Measurements from ENCODE around the gene P3H4. TPM values are rescaled to one million over a fixed set of nuclear protein-coding genes. Genes with fewer than 3 reads are reported as not detected.

The P3H4 gene
- total RNA-seq, 2 experiments from 2014 or later = 1.5 to 2.0 TPM

DNA sequence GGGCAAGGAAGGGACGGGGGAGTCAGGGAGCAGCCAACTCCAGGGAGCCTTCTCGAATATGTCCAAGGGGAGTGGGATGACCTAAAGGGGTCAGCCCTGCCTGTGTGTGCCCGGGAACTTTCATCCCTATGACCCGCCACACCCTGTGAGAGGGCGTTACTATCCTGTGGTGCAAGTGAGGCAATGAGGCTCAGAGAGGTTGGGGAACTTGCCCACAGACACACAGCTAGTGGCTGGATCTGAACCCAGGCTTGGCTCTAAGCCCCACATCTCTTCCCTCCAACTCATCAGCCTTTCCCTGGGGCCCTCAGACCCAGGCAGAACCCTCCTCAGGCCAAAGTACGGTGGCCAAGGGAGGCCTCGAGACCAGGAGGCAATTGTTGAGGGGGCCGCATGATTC is 48.4 kb downstream of the P3H4 start:
- ATAC-seq (no peak), DNase-seq (no peak)
- Mint-ChIP-seq H3K27ac (no peak overlapping the region), H3K4me3 (no peak overlapping the region), H3K4me1 (no peaks in the 10 kb centered on the region), H3K27me3 (no peaks in the 10 kb centered on the region), H3K36me3 (ENCODE audit: low read depth) (no peaks in the 10 kb centered on the region), H3K9me3 (ENCODE audit: low read depth) (no peaks in the 10 kb centered on the region)
- CTCF ChIA-PET = interaction anchor here (0.6 kb wide), 1 partner anchor 351 kb away, joined by 3 read pairs; no protein-coding TSS in a partner anchor
- POLR2A ChIA-PET = no interaction called here
- intact Hi-C loops (cut with DNase I, micrococcal nuclease) = no loop called here

GRCh38 chr17:41762841-41763240 is 48.9 kb downstream of the P3H4 start:
- DNase-seq (no peak), ATAC-seq (no peak)
- intact Hi-C loops (cut with DNase I, micrococcal nuclease) = no loop called here
- Mint-ChIP-seq H3K4me3 (no peak overlapping the region), H3K36me3 (ENCODE audit: low read depth) (no peaks in the 10 kb centered on the region), H3K27ac (no peak overlapping the region), H3K9me3 (ENCODE audit: low read depth) (no peaks in the 10 kb centered on the region), H3K27me3 (no peaks in the 10 kb centered on the region), H3K4me1 (no peaks in the 10 kb centered on the region)
- CTCF ChIA-PET = no interaction called here
- POLR2A ChIA-PET = interaction anchor here (0.5 kb wide), 1 partner anchor 42 kb away, joined by 5 read pairs; no protein-coding TSS in a partner anchor

DNA sequence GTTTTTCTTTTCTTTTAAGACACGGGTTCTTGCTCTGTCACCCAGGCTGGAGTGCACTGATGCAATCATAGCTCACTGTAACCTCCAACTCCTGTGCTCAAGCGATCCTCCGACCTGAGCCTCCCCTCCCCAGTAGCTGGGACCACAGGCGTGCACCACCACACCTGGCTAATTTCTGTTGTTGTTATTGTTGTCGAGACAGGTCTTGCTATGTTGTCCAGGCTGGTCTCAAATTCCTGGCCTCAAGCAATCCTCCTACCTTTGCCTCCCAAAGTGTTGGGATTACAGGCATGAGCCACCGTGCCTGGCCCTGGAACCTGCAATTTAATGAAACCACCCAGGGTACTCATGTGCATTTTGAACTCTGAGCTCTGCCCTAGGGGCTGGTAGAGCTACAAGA is 49.4 kb downstream of the P3H4 start:
- intact Hi-C loops (cut with DNase I, micrococcal nuclease) = no loop called here
- Mint-ChIP-seq H3K27ac (no peak overlapping the region), H3K27me3 (no peaks in the 10 kb centered on the region), H3K4me1 (no peaks in the 10 kb centered on the region), H3K36me3 (ENCODE audit: low read depth) (no peaks in the 10 kb centered on the region), H3K4me3 (no peak overlapping the region), H3K9me3 (ENCODE audit: low read depth) (no peaks in the 10 kb centered on the region)
- DNase-seq (no peak), ATAC-seq (no peak)
- ChIA-PET CTCF (no interaction called here), POLR2A (interaction anchor here (0.5 kb wide), 1 partner anchor 42 kb away, joined by 5 read pairs; no protein-coding TSS in a partner anchor)

DNA sequence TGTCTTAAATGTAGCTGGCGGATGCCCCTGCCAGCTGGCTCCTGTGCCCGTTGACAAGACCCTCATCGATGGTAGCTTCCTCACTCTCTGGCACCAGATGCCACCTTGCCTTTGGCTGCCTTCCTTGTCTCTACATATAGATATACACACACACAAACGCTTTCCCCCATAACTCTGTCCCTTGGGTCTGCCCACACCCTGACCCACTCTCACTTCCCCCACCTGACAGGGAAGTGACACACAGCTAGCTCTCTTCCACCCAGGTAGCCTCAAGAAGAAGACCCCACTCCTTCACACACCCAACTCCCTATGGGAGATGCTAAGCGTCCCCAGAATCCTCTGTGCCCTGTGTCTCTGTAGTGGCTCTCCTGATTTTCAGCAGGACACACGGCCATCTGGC is 50.9 kb downstream of the P3H4 start:
- ChIA-PET POLR2A (no interaction called here), CTCF (no interaction called here)
- Mint-ChIP-seq H3K4me1 (no peaks in the 10 kb centered on the region), H3K9me3 (ENCODE audit: low read depth) (no peaks in the 10 kb centered on the region), H3K27ac (no peak overlapping the region), H3K36me3 (ENCODE audit: low read depth) (no peaks in the 10 kb centered on the region), H3K27me3 (no peaks in the 10 kb centered on the region), H3K4me3 (no peak overlapping the region)
- ATAC-seq (no peak), DNase-seq (no peak)
- intact Hi-C loops (cut with DNase I, micrococcal nuclease) = no loop called here

GRCh38 chr17:41758601-41759000 is 53.1 kb downstream of the P3H4 start:
- no peaks in the 10 kb centered on the region for H3K27me3 Mint-ChIP-seq
- no peak for DNase-seq
- no peaks in the 10 kb centered on the region for H3K4me1 Mint-ChIP-seq
- no peak overlapping the region for H3K27ac Mint-ChIP-seq
- ChIA-PET CTCF (interaction anchor here (0.6 kb wide), 1 partner anchor 64 kb away, joined by 4 read pairs; no protein-coding TSS in a partner anchor), POLR2A (no interaction called here)
- no peaks in the 10 kb centered on the region for H3K36me3 Mint-ChIP-seq (ENCODE audit: low read depth)
- intact Hi-C loops (cut with DNase I, micrococcal nuclease) = no loop called here
- no peak for ATAC-seq
- H3K9me3 Mint-ChIP-seq (ENCODE audit: low read depth) = no peaks in the 10 kb centered on the region
- H3K4me3 Mint-ChIP-seq = no peak overlapping the region

DNA sequence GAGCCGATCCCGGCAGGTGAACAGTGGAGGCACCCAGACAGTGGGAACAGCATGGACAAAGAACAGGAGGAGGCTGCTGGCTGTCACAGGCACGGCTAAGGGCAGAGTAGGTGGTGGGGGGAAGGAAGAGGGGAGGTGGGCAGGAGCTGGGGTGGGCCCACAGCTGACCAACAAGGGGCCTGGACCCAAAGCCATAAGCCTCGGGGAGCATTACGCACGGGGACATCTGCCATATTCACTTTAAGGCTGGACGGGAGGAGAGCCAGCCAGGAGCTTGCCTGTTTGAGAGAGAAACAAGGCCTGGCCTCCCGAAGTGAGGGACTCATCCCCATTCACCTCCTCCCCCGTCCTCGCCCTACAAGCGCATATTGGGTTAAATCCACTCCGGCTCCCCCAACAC is 57.7 kb downstream of the P3H4 start:
- CTCF ChIA-PET = no interaction called here
- POLR2A ChIA-PET = interaction anchor here (0.5 kb wide), 1 partner anchor 37 kb away, joined by 3 read pairs; no protein-coding TSS in a partner anchor
- H3K36me3 Mint-ChIP-seq (ENCODE audit: low read depth) = no peaks in the 10 kb centered on the region

More for the DNA sequence above, 57.7 kb downstream of the P3H4 start:
- no peak overlapping the region for H3K27ac Mint-ChIP-seq
- intact Hi-C loops (cut with DNase I, micrococcal nuclease) = no loop called here
- no peaks in the 10 kb centered on the region for H3K27me3 Mint-ChIP-seq
- ATAC-seq = no peak
- no peak overlapping the region for H3K4me3 Mint-ChIP-seq
- no peaks in the 10 kb centered on the region for H3K4me1 Mint-ChIP-seq
- H3K9me3 Mint-ChIP-seq (ENCODE audit: low read depth) = no peaks in the 10 kb centered on the region
- DNase-seq = no peak

Other genes starting within 250 kb of the P3H4 start
- gene KRT9, start 239.9 kb downstream of the P3H4 start, total RNA-seq = not detected
- gene KRT14, start 225.1 kb downstream of the P3H4 start, total RNA-seq = not detected
- gene KRT16, start 199.2 kb downstream of the P3H4 start, total RNA-seq = not detected
- not detected for gene KRT17, start 187.4 kb downstream of the P3H4 start, total RNA-seq
- gene EIF1, start 123.1 kb downstream of the P3H4 start, total RNA-seq = 100 to 1,000 TPM; 869 to 977 TPM
- gene GAST, start 99.6 kb downstream of the P3H4 start, total RNA-seq = not detected
- not detected for gene HAP1, start 77.3 kb downstream of the P3H4 start, total RNA-seq
- under 1 TPM; 0.34 to 0.54 TPM for gene JUP, start 25.2 kb downstream of the P3H4 start, total RNA-seq
- gene FKBP10, start 1.1 kb upstream of the P3H4 start, total RNA-seq = under 1 TPM; 0.39 to 0.42 TPM
- 10 to 100 TPM; 37.5 to 46.9 TPM for gene NT5C3B, start 24.3 kb upstream of the P3H4 start, total RNA-seq
- gene KLHL10, start 25.9 kb upstream of the P3H4 start, total RNA-seq = under 1 TPM; 0.19 to 0.21 TPM
- gene KLHL11, start 53.5 kb upstream of the P3H4 start, total RNA-seq = 10 to 100 TPM; 16.4 to 18.0 TPM
- 100 to 1,000 TPM; 189 to 192 TPM for gene ACLY, start 107.0 kb upstream of the P3H4 start, total RNA-seq
- 1 to 10 TPM in 1 of 2 experiments, under 1 TPM in 1; 0.81 to 1.1 TPM for gene ODAD4, start 118.7 kb upstream of the P3H4 start, total RNA-seq
- gene CNP, start 154.8 kb upstream of the P3H4 start, total RNA-seq = 10 to 100 TPM; 55.1 to 77.0 TPM
- gene DNAJC7, start 205.5 kb upstream of the P3H4 start, total RNA-seq = 10 to 100 TPM; 86.6 to 94.8 TPM
- 10 to 100 TPM; 16.3 to 17.2 TPM for gene NKIRAS2, start 208.1 kb upstream of the P3H4 start, total RNA-seq
- under 1 TPM; 0.19 to 0.32 TPM for gene C17orf113, start 238.7 kb upstream of the P3H4 start, total RNA-seq